Central memory CD4-positive, alpha-beta T cell (primary cell): ENCODE results near the gene SNX17.
"Not testable (repeated sequence)": the region's sequence is repeated elsewhere in the genome, so short reads cannot be mapped to it uniquely, and the experiment has no call there.

Experiments
- DNase-seq: peaks from one replicate; pipeline ENCODE4 v3.0.0; 2022
- total RNA-seq, 3 experiments: gene quantifications; one replicate each; lab custom pipeline; 2026; lab: John Stamatoyannopoulos, UW

The SNX17 gene, protein sequence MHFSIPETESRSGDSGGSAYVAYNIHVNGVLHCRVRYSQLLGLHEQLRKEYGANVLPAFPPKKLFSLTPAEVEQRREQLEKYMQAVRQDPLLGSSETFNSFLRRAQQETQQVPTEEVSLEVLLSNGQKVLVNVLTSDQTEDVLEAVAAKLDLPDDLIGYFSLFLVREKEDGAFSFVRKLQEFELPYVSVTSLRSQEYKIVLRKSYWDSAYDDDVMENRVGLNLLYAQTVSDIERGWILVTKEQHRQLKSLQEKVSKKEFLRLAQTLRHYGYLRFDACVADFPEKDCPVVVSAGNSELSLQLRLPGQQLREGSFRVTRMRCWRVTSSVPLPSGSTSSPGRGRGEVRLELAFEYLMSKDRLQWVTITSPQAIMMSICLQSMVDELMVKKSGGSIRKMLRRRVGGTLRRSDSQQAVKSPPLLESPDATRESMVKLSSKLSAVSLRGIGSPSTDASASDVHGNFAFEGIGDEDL
- 57.1 to 156 (median 134) reads per million in 3 experiments for total RNA-seq

DNA sequence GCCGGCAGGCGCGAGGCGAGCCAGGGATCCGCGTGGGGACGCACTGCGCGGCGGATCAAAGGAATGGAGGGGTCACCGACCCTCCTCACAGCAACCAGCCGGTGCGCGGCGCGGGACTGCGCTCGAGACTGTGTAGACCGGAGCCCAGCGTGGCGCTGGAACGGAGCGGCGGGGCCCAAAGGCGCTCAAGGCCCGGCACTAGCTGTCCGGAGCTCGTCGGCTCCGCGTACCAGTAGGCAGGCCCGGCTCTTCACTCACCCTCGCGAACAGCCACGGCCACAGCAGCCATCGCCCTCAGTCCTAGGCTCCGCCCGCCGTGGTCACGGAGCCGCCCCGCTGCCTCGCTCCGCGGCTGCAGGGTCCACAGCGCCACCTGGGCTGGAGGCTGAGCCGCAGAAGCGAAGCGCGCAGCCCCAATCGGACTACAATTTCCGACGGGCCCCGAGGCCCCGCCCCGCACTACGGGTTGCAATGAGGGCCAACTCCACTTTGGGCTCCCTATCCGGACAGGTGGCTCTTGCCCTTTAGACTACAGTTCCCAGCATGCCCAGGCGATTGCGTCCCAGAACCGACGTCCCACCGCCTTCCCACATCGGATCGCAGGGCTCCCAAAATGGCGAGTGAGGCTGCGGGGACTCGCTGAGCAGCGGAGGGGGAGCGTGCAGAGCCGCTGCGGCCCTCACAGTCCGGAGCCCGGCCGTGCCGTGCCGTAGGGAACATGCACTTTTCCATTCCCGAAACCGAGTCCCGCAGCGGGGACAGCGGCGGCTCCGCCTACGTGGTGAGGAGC lies at the start of gene SNX17, which contains the start of gene EIF2B4:
TSS of gene SNX17 (plus strand) at position 591 of the 790 bp plus-strand sequence. CDS start at position 719, 128 bp downstream.
TSS of gene EIF2B4 (minus strand) at position 313 of the 790 bp plus-strand sequence. CDS start at position 289, 24 bp downstream.
- peak; percentile 100 for DNase-seq

DNA sequence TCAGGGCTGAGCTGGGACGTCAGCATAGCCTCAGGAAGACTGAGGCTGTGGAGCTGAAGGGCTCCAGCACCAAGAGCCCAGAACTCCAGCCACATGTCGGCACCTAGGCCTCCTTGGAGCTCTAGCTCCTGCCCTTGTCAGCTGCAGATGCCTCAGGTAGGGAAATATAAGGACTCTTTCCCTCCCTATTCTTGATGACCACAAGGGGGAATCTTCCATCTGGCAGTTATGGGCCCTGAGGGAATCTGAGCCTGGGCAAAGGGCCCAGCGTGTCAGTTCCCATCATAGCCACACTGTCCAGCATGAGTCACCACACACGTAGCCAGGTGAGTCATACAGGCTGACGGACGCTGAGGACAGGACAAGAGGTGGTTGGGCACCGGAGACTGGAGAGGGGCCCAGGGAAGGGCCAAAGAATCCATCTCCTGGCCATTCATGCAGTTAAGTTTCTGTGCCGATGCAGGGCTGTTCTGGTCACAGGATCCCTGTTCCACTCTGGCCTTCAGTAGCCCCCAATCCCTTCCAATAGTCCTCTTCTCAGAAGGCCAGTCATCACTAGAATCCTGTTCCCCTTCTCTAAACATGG lies 49.4 kb upstream of the SNX17 start:
- DNase-seq = no peak

DNA sequence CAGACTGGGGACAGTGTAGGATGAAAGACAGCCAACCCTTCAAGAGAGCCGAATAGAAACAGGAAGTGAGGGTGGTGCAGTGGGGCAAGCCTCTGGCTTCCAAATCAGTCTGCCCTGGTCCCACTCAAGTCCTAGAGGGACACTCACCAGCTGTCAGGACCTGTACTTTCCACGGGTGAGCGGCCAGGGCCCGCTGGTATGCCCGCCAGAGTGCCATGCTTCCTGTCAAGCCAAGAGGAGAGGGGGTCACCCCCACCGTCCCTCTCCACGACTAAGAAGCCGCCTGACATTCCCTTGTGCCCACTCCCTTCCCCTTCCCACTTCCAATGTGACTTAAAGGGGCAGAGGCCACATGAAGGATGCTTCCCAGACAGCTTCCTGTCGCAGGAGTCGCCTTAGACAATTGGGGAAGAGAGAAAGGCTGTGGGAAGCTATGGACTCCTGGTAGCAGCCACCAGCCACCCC lies 48.1 kb upstream of the SNX17 start:
- no peak for DNase-seq

DNA sequence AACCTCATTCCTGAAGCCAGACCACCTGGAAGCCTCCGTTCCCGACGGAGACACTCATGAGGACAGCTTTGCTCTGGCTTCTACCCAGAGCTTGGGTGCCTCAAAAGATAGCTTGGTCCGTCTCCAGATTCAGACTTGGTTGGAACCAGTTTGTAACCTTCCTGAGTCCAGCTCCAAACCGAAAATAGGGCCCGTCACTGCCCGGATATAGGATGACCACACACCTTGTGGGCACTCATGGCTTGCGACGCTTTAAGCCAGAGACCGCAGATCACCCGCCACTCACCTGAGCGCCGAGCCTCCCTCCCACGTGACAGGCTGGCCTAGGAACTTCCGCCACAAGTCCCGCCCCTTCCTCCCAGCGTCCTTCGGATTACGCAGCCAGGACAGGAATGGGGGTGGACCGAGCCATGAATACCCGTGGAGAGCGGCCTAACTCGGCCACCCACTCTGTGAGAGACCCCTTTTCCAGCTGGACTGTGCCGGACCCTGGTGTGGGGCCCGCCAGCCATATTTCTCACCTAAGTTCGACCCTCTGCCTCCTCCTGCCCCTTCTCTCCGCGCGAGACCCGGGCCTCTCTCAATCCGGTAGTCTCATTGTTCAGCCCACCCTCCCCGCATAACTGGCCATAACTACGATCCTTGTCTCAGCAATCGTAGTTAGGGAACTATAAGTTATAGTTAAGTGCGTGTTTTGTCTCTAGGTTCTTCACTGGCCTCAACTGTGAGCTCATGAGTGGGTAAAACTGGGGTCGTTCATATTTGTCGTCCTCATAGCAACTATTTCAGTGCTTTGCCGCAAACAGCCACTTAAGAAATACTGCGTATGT lies 47.4 kb upstream of the SNX17 start, which contains the start of gene MPV17:
TSS of gene MPV17 (minus strand) at position 332 of the 830 bp plus-strand sequence. CDS start 580 bp downstream, outside the sequence.
- DNase-seq = peak; percentile 81

DNA sequence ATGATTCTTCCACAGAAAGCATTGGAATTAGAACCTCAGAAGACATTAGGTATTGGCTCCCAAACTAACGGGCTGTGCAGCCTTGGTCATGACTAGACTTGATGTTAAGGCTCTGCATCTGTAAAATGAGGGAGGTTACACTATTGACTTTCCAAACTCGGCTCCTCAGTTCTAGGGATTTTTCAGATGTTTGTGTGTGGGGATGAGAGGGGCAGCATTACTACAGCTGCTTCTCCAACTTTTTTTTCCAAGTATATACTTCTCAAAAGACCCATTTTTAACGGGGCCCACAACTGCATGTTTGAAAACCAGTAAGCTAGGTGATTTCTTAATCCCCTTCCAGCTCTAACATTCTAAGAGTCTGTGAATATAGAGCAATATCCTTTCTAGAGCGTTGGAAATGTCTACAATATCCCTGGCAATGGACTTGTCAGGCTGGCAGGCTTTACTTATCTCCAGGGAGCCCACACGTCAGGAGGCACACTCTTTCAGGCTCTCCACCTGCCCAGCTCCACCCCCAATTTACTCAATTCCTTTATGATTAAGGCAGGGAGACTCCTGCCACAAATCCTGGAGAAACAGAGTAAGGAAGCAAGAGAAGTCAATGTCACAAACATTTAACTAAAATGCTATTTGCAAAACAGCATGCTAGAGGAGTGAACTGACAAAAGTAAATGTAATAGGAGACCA lies 46.7 kb upstream of the SNX17 start:
- no peak for DNase-seq

DNA sequence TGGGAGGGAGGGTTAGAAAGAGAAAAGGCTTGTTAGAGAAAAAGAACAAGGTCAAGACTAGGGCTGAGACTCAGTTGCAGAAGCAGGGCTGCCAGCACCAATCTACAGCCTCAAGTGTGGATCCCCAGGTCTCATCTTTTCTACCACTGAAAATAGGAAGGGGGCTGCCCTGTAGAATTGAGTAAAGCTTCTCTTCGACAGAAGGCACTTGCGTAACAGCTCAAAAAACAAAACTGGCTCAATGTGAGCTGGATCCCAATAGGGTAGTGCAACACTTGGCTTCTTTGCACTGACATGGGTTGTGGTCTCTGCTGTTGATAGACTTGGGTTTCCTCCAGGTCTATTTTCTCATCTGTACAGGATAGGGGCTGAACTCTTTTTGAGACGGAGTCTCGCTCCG lies 45.7 kb upstream of the SNX17 start:
- DNase-seq = no peak

DNA sequence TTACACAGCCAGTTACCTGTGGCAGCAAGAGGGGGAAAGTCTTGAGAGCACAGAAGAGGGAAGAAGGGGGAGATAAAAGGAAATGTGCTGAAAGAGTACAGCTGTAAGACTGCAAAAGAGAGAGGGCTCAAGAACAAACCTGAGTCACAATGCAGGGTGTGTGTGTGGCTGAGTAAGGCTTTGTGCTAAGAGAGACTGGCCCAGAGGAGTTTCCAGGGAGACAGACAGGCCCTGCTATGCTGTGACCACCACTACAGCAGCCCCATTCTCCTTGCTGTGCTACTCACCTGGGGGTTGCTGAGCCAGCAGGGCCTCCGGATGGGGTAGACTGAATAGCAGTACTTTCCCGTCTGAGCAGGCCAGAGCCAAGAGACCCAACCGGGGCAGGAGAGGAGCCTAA lies 35.1 kb upstream of the SNX17 start:
- DNase-seq = no peak

DNA sequence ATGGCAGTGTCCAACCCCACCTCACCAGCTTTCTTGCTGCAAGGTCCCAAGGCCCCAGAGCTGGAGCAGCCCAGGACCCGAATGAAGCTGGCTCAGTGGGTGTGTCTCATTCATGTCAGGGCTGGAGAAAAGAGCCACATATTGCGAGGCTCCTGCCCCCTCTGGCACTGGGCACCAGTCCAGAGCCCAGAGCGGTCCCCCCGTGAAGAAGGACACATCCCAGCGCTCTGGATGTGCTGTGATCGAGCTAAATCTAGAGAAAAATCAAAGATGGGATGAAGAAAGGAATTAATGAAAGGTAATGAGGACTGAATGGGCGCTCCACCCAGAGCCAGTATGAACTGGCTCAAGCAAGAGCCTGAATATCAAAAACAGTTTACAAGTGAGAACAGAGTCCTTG lies 34.2 kb upstream of the SNX17 start:
- DNase-seq = no peak

DNA sequence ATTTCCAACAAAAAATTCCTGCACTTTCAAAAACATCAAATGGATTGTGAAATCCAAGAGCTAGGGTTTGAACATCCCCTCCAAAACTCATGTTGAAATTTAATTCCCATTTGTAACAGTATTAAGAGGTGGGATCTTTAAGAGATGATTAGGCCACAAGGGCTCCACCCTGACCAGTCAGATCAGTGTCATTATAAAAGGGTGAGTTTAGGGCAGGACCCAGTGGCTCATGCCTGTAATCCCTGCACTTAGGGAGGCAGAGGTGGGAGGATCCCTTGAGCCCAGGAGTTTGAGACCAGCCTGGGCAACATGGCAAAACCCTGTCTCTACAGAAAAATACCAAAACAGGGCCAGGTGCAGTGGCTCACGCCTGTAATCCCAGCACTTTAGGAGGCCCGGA lies 22.8 kb upstream of the SNX17 start:
- DNase-seq = no peak

DNA sequence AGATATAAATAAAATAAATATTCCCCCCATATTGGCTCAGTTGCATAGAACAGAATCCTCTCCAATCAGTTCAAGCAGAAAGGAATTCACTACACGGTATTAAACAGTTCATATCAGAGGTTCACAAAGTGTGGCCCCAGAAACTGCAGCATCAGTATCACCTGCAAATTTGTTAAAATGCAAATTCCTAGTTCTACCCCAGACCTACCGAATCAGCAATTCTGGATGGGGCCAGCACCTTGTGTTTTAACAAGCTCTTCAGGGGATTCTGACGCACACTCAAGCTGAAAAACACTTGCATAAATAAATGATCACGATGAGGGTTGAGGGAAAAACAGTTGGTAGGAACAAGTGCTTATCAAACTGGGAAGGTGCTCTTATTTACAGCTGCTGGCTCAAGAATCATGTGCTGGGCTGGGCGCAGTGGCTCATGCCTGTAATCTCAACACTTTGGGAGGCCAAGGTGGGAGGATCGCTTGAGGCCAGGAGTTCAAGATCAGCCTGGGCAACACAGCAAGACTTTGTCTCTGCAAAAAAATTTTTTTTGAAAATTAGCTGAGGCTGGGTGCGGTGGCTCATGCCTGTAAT lies 20.2 kb upstream of the SNX17 start:
- DNase-seq = no peak

DNA sequence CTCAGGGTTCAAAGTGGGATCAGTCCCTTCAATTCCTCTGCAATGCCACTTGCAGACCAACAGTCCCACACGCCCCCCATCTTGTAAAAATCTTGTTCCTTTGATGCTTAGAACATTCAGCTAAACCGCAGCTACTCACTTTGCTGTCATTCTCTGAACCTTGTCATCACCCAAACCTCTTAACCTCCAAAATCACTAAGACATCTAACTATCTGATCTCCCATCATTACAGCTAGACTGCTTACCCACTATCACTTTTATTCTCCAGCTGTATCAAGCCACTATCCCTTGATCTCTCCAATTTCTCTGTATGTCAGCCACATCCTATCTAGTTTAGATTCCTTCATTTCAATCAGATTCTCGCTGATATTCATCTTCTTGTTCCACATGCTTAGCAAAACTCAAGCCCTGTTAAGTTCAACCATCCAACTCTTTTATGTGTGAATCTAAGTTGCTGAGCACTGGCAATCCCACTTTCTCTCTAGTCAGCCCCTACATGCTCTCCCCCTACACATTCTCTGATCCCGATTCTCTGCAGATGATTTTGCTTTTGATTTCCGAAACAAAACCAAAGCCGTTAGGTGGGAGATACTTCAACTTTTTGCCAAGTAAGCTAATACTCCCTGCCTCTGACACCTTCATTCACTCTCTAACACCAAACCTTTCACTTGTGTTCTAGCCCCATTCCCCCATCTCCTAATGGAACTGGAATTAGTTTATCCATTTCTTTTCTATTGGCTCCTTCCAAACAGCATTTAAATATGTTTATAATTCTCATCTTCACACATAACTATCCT lies 18.4 kb upstream of the SNX17 start:
- peak; percentile 25 for DNase-seq

DNA sequence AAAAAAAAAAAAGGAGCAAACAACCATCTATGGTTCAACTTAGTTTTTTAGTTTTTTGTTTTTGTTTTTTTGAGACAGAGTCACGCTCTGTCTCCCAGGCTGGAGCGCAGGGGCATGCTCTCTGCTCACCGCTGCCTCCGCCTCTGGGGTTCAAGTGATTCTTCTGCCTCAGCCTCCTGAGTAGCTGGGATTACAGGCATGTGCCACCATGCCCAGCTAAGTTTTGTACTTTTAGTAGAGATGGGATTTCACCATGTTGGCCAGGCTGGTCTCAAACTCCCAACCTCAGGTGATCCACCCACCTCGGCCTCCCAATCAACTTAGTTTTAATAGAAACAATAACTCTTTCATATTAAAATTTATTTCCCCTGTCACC lies 17.0 kb upstream of the SNX17 start:
- DNase-seq = not testable (repeated sequence)

DNA sequence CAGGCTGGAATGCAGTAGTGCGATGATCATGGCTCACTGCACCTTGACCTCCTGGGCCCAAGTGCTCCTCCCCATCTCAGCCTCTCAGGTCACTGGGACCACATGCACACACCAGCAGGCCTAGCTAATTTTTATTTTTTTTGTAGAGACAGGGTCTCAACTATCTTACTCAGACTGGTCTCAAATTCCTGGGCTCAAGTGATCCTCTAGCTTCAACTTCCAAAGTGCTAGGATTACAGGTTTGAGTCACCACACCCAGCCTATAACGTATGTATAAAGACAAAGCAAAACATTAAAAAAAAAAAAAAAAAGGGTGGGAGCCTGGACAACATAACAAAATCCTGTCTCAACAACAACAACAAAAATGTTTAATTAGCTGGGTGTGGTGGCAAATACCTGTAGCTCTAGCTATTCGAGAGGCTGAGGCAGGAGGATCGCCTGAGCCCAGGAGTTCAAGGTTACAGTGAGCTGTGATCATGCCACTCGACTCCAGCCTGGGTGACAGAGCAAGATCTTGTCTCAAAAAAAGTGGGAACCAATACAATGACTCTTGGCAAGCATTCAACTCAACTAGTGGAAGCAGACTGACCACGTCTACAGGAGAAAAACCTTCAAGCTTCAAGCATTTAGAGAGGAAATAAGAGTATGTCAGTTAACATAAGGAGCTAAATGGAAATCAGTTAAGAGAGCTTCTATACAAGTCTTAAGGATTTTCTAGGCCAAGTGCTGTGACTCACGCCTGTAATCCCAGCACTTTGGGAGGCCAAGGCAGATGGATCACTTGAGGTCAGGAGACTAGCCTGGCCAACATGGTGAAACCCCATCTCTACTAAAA lies 16.4 kb upstream of the SNX17 start:
- no peak for DNase-seq

DNA sequence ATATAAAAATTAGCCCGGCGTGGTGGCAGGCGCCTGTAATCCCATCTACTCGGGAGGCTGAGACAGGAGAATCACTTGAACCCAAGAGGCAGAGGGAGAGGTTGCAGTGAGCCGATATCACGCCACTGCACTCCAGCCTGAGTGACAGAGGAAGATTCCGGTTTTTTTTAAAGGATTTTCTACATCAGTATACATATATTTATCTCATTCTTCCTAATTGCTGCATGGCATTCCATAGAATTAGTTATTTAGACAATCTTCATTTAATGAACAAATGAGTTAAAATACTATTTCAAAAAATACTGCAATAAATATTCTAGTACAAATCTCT lies 15.9 kb upstream of the SNX17 start:
- no peak for DNase-seq

DNA sequence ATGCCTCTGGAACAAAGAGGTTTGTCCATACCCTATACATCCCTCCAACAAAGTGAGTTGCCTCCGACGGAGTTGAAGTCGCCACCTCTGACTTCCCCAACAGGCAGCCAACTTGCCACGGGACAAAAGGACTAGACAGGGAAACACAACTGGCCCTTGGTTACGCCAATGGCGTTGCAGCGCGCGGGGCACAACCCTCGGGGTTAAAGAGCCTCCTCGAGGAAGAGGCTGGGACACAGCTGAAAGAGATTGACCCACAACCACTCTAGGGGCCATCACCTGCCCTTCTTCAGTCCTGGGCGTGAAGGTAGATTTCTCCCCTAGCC lies 14.4 kb upstream of the SNX17 start:
- no peak for DNase-seq

DNA sequence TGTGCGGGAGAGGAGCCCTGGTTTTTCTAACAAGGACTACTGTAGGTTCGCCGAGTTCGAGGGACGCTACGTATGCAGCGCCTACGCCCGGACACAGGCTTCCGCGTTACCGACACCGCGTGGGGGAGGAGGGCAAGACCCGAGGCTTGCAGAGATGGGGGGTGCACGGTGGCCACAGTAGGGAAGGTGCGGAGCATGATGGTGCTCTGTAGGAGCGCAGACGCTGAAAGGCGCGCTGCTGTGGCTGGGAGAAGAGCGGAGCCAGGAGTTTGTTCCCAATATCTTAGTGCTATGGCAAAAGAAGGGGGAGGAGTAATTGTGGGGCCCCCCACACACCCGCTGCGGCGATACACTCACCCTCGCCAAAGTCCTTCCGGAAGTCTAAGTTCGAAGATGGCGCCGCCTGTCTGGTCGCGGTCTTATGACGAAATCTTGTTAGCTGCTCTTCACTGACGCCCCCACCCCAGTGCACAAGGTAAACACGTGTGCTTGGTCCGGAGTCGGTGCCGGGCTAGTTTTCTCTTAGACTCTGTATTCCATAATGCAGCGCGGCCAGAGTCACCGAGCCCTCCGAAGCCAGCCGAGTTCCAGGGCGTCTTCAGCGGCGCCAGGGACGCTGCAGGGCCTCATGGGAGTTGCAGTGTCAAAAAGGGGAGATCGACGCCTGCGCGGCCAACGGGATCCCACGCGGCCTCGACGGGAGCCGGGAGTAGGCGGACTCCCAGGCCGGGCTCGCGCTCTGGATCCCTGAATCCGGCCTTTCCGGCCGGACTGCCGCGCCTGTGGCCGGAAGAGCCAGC lies 13.8 kb upstream of the SNX17 start, which contains the start of gene GTF3C2:
TSS of gene GTF3C2 (minus strand) at position 383 of the 800 bp plus-strand sequence. CDS start 13,210 bp downstream, outside the sequence.
- peak; percentile 94 for DNase-seq

DNA sequence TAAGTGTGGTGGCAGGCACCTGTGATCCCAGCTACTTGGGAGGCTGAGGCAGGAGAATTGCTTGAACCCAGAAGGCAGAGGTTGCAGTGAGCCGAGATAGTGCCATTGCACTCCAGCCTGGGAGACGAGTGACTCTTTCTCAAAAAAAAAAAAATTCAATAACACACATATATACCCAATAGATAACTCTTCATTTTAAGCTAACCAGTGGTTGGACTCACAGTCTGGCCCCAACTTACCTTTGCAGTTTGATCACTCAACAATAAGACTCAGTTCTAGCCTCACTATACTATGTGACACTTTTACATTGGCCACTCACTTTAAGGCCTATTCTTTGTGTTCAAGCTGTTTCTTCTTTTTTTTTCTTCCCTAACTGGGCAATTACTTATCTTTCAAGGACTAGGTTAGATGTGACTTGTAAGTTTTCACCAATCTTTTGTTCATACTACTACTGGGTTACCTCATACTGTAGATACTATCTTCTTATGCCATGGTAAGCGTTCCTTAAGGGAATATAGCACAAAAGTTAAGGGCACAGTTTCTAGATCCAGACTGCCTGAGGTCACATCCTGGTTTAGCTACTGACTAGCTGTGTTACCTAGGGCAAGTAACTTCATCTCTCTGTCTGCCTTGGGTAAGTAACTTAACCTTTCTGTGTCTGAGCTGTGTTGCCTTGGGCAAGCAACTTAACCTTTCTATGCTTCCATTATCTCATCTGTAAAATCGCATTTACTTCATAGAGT lies 7.6 kb upstream of the SNX17 start:
- DNase-seq = no peak

DNA sequence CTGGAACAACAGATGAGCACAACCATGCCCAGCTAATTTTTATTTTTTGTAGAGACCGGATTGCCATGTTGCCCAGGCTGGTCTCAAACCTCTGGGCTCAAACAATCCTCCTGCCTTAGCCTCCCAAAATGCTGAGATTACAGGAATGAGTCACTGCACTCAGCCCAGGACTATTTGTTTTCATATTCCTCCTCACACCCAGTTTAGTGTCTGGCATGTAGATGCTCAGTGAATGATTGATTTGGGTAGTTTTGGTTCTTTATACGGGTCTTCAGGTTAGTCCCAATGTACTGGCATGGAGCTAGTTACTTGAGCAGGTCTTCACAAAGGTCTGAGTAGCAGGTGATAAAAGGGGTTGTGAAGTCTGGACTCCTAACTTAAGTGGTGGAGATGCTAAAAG lies 6.5 kb upstream of the SNX17 start:
- no peak for DNase-seq
